Mesodermal cell (in vitro differentiated cells): Measurements from ENCODE around the gene PJA1.
A peak's percentile ranks its signal among the peaks of the same experiment; 100 is the strongest.

Source experiments
- H3K27ac ChIP-seq: 2 replicates; pipeline ENCODE4 v1.7.0; 2013; ENCODE audit warnings: mild to moderate bottlenecking, low read depth, low read length, moderate library complexity; ENCODE audit not compliant: severe bottlenecking
- H3K36me3 ChIP-seq: 2 replicates; pipeline ENCODE4 v1.7.1; 2013; ENCODE audit warnings: mild to moderate bottlenecking, low read length, moderate library complexity; ENCODE audit not compliant: control insufficient read depth, insufficient read depth
- H3K4me1 ChIP-seq: one replicate; pipeline ENCODE4 v1.7.1; 2013; ENCODE audit warnings: mild to moderate bottlenecking, low read length; ENCODE audit not compliant: insufficient read depth, control insufficient read depth, poor library complexity, severe bottlenecking
- H3K4me3 ChIP-seq: 2 replicates; pipeline ENCODE4 v1.7.0; 2013; ENCODE audit warnings: low read length, control low read depth, mild to moderate bottlenecking; ENCODE audit not compliant: insufficient read depth, poor library complexity, severe bottlenecking; ENCODE audit errors: extremely low read depth
- H3K9me3 ChIP-seq: 2 replicates; pipeline ENCODE4 v1.7.1; 2013; ENCODE audit warnings: mild to moderate bottlenecking, low read length, moderate library complexity; ENCODE audit not compliant: control insufficient read depth
- WGBS, 2 experiments: methylation state at CpG; one replicate each; pipeline ENCODE4 v1.1.5; 2013; ENCODE audit warnings: missing lambda C conversion rate in 2 of 2; ENCODE audit not compliant: insufficient coverage in 2 of 2; 5-methylcytosine and 5-hydroxymethylcytosine counted together

The PJA1 gene

DNA sequence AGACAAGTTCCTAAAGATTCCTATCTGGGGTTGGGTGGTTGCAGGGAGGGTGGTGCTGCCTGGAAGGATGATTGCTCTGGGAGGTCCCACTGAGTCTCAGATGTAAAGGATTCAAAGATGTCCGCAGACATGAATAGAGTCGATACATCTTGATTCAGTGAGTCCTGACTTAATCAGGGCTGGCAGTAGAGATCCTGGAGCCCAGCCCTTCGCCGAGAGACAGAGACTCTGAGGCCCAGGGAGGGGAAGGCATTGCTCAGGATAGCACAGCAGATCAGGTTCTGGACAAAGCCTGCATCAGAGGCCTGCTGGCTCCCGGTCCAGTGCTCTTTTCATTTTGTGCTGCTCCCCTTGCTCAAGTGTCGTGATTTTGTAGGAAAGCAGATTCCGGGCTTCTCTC, 21.7 kb downstream of the PJA1 start:
- Histone ChIP-seq H3K27ac (no peak overlapping the region), H3K9me3 (no peaks in the 10 kb centered on the region), H3K4me3 (no peak overlapping the region), H3K4me1 (no peaks in the 10 kb centered on the region), H3K36me3 (no peaks in the 10 kb centered on the region)
- WGBS, 2 experiments = 93 to 97% methylated on average over 3 to 5 of the region's 7 CpGs

DNA sequence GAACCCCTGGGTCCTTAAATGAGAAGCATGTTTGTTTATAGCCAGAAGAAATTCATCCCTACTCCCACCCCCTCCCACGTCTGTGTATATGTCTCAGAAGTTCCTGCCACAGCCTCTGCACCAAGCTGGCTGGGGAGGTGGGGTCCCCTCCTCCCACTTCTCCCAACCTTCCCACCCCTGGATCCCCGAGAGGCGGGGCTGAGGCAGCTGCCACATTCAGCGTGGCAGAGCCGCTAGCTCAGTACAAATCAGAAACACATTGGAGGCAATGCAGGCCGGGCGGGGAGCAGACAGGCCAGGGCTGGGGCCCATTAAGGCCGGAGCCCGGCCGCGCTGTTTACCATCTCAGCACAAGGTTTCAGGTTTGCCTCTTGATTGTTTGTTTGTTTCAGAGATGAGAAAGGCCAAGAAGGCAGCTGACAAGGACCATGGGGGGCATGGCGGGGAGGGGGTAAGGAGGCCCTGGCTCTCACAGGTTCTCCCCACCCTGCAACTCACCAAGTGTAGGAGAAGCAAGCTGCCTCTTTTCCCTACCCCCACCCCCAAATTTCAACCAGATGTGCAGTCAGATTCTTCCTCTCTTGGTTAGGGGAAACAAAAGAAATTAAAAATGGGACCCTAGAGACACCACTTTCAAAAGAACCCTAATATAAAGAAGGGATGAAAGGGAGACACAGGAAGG, 22.3 kb downstream of the PJA1 start:
- Histone ChIP-seq H3K36me3 (no peaks in the 10 kb centered on the region), H3K4me1 (no peaks in the 10 kb centered on the region), H3K9me3 (no peaks in the 10 kb centered on the region), H3K4me3 (no peak overlapping the region), H3K27ac (no peak overlapping the region)
- WGBS, 2 experiments = no CpG with 5 or more reads among the region's 12 CpGs

DNA sequence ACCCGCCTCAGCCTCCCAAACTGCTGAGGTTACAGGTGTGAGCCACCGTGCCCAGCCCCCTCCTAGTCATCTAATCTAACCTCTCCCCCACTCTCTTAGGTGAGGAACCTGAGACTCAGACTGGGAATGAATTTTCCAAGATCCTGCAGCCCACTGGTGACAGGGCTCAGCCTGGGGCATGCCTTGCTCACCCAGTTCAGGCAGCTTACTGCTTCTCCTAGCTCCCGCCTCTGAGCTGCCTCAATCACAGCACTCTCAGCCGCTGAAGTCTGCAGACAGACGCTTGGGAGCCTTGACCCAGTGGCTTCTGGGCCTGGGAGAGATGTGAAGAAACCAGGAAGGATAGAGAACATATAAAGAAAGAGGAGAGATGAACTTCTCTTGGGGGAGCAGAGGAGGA, 24.4 kb downstream of the PJA1 start:
- Histone ChIP-seq H3K9me3 (no peaks in the 10 kb centered on the region), H3K4me1 (peaks cover 6% of the 10 kb centered on the region), H3K4me3 (no peak overlapping the region), H3K36me3 (no peaks in the 10 kb centered on the region), H3K27ac (no peak overlapping the region)
- WGBS, 2 experiments = no CpG with 5 or more reads among the region's 5 CpGs

DNA sequence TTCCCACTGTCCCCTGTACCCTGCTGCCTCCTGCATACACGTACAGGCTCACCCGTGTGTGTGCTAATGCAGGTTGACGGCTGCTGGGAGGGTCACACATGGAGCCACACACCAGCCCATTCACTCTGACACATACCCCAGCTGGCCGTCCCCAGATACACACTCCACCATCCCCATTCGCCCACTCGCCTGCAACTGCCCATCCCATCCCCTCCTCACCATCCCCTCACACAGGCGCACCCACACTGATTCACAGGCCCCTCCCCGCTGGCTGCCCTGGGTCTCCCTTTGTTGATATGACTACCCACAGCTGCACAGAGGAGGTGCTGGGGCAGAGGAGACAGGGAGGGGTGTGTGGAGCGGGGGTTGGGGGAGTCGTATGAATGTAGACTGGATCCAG, 25.7 kb downstream of the PJA1 start:
- Histone ChIP-seq H3K4me1 (peaks cover 9% of the 10 kb centered on the region), H3K27ac (no peak overlapping the region), H3K4me3 (no peak overlapping the region), H3K9me3 (no peaks in the 10 kb centered on the region), H3K36me3 (no peaks in the 10 kb centered on the region)
- WGBS, 2 experiments = 81% methylated on average over 3 of the region's 10 CpGs; no CpG with 5 or more reads in 1 of the 2 experiments

DNA sequence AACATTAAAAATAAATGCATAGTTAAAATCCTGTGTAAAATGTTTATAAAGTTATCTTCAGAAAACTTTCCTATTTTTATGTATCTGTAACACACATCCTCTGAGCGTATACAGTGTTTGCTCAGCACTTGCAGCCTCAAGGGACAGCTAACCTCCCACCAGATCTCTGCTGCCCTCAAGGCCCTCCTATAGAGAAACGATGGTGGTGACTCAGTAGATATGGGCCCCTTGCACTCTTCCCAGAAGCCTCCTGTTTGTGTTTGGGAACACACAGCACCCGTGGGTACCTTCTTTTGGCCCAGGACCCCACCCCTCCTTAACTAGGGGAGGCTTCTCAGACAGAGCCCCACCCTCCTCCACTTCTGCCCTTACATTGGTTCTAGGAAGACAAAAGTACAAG, 26.7 kb downstream of the PJA1 start:
- H3K4me1 ChIP-seq = peaks cover 9% of the 10 kb centered on the region
- H3K36me3 ChIP-seq = no peaks in the 10 kb centered on the region
- no CpG with 5 or more reads among the region's 3 CpGs for WGBS, 2 experiments
- H3K4me3 ChIP-seq = no peak overlapping the region
- no peaks in the 10 kb centered on the region for H3K9me3 ChIP-seq
- no peak overlapping the region for H3K27ac ChIP-seq

DNA sequence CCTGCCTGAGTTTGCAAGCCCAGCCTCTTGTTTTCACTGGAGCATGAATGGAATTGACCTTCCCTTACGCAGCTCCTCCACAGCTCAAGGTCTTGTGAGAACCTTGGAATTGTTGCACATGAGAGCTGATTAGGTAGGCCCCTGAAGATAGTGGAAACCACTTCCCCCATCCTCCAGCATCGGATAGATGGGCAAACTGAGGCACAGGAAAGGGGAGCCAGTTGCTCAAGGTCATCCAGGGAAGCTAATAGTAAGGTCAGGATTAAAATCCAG, 27.2 kb downstream of the PJA1 start:
- no peaks in the 10 kb centered on the region for H3K9me3 ChIP-seq
- no CpG with 5 or more reads among the region's 2 CpGs for WGBS, 2 experiments
- no peak overlapping the region for H3K4me3 ChIP-seq
- peaks cover 9% of the 10 kb centered on the region for H3K4me1 ChIP-seq
- no peaks in the 10 kb centered on the region for H3K36me3 ChIP-seq
- H3K27ac ChIP-seq = peak overlapping the region; percentile 92

DNA sequence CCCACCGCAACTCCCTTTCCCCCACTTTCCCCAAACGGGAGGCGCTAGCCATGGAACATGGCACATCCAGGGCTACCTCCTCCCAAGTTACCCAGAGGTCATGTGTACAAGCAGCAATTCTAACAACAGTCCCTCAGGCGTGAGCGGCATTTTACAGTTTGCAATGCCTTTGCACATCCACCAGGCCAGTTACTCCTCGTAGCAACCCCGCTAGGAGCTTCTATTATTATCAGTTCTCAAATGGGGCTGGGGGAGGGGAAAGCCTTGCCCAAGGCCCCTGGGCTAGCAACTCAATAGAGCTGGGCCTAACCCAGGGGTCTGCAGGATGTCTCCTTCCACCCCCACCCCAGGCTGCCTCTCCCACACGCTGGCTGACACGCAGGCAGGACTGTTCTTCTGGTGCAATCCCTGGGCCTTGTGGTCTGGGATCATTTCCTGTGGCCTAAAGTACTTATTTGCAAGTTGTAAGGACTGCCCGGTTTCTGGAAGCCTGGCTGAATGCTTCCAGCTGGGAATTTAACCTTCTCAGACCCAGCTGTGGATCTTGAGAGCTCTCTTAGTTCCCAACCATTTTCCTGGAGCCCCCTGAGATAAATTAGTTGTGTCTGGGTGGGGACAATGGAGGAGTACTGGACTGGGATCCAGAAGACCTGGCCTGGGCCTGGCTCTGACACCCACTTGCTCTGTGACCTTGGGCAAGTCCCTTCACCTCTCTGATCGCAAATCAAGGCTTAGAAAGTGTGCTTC, 27.7 kb downstream of the PJA1 start:
- Histone ChIP-seq H3K4me3 (no peak overlapping the region), H3K4me1 (peaks cover 9% of the 10 kb centered on the region), H3K36me3 (no peaks in the 10 kb centered on the region), H3K9me3 (no peaks in the 10 kb centered on the region), H3K27ac (peak overlapping the region; percentile 92)
- WGBS, 2 experiments = 21 to 50% methylated on average over 2 to 4 of the region's 11 CpGs

DNA sequence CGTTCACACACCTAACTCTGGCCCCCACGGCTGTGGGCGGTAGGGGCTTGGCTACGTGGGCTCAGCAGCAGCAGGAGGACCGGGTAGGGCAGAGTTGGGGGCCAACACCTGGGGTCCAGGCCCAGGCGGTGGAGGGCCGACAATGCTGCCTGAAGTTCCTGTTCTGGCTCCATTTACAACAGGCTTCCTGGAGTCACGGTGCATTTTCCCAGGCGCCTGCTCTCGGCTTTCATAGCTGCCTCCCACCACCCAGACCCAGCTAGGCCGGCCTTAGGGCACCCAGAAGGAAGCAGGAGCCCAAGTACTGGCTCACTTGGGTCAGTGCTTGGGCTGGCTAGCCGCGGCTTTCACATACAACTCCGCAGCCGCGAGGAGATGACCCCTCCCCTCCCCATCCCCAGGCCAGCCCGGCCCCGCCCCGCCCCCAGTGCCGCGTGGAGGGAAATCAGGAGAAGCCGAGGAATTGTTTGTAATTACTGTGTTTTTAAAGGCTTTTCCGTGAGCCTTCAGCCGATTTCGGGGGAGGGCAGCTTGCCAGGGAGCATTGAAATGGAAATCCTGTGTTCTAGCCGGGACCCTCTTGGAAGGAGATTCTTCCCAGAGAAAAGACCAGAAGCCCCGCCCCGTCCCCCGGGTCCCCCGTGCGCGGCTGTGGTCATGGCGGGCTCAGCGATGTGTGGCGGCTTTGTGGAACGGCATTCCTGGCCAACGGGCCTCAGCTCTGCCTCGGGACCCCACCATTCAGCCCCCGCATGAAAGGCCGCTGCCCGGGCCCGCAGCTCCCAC, 28.5 kb downstream of the PJA1 start:
- no peak overlapping the region for H3K4me3 ChIP-seq
- H3K36me3 ChIP-seq = no peaks in the 10 kb centered on the region

DNA sequence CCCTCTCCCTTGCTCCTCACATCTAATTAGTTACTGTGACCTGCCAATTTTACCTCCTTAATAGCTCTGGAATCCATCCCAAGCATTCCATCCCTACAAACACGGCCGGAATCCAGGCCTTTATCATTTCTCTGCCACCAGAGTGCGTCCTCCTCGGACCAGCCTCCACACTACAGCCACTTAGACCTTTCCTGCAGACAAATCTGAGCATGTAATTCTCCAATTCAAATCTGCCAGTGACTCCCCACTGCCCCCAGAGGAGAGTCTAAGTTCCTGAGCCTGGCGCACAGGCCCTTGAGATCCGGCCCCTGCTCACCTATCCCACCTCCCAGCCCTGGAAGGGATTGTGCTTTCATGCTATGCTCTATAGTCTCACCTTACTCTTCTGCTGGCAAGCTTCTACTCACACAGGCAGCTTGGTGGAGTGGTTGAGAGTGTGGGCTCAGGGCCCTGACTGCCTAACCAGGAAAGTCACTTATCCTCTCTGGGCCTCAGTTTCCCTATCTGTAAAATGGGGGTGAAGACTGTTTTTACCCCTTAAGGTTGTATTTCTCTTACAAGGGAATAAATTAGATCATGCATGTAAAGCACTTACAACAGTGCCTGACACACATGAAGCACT, 31.2 kb downstream of the PJA1 start:
- Histone ChIP-seq H3K4me1 (peaks cover 9% of the 10 kb centered on the region), H3K9me3 (no peaks in the 10 kb centered on the region), H3K36me3 (no peaks in the 10 kb centered on the region), H3K4me3 (no peak overlapping the region), H3K27ac (no peak overlapping the region)
- 0 to 11% methylated on average over 4 of the region's 6 CpGs for WGBS, 2 experiments

More for the DNA sequence above, 28.5 kb downstream of the PJA1 start:
- no peaks in the 10 kb centered on the region for H3K9me3 ChIP-seq
- peaks cover 9% of the 10 kb centered on the region for H3K4me1 ChIP-seq
- peak overlapping the region; percentile 92 for H3K27ac ChIP-seq
- 5 to 6% methylated on average over 7 to 8 of the region's 42 CpGs for WGBS, 2 experiments

DNA sequence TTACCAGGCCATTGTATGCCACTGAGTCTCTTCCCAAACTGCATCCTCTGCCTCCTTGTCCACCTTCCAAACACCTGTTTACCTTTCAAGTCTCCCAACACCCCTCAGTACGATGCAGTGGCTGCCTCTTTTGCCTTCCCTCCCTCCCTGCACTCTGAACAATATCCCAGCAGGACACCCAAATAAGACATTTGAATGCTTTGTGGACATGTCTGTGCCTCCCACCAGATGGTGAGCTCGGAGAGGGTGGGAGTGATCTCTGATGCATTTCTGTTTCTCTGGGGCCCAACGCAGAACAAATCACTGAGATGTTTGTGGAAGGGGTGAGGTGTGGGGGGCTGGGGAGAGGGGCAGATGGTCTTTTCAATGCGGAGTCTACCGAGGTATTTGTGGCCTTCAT, 33.4 kb downstream of the PJA1 start:
- Histone ChIP-seq H3K36me3 (no peaks in the 10 kb centered on the region), H3K9me3 (no peaks in the 10 kb centered on the region), H3K4me3 (no peak overlapping the region), H3K27ac (no peak overlapping the region), H3K4me1 (peaks cover 9% of the 10 kb centered on the region)
- WGBS, 2 experiments = 80% methylated on average over 1 of the region's 5 CpGs; no CpG with 5 or more reads in 1 of the 2 experiments
